H1 (cell line): ENCODE results near the gene RPL28.

ENCODE experiments used
- ATF3 ChIP-seq: IDR thresholded peaks from 2 replicates; pipeline ENCODE4 v1.6.1; 2011; ENCODE audit warnings: low read depth, mild to moderate bottlenecking, low read length; ENCODE audit not compliant: insufficient read depth
- BRCA1 ChIP-seq: IDR thresholded peaks from 2 replicates; pipeline ENCODE4 v1.6.1; 2012; ENCODE audit warnings: low read depth, low read length, improper control_type of control experiment
- CREB1 ChIP-seq: IDR thresholded peaks from 2 replicates; pipeline ENCODE4 v1.6.1; 2012; ENCODE audit warnings: inconsistent platforms
- CTCF ChIP-seq, 3 experiments: IDR thresholded peaks; 1 replicate in 2 of 3; 2 replicates in 1 of 3; pipeline versions ENCODE4 v1.5.1 to v1.6.1; 2011; ENCODE audit warnings: low read length in 3 of 3, mild to moderate bottlenecking in 3 of 3, inconsistent platforms in 2 of 3, low read depth in 1 of 3, moderate library complexity in 1 of 3; ENCODE audit not compliant: insufficient read depth in 1 of 3; ENCODE audit errors: control extremely low read depth in 1 of 3
- GABPA ChIP-seq: IDR thresholded peaks from 2 replicates; pipeline ENCODE4 v1.6.1; 2011; ENCODE audit warnings: mild to moderate bottlenecking, low read length, moderate library complexity, borderline replicate concordance; ENCODE audit not compliant: insufficient read depth
- RAD21 ChIP-seq, 2 experiments: IDR thresholded peaks in 1 of 2; conservative IDR thresholded peaks in 1 of 2; 2 replicates each; pipeline ENCODE4 v1.6.1; 2011; ENCODE audit warnings: low read depth in 2 of 2, low read length in 2 of 2, improper control_type of control experiment in 1 of 2, inconsistent platforms in 1 of 2, mild to moderate bottlenecking in 1 of 2, moderate library complexity in 1 of 2
- SIN3A ChIP-seq, 2 experiments: IDR thresholded peaks in 1 of 2; conservative IDR thresholded peaks in 1 of 2; 2 replicates each; pipeline ENCODE4 v1.6.1; 2011 to 2012; ENCODE audit warnings: low read length in 2 of 2, improper control_type of control experiment in 1 of 2, low read depth in 1 of 2, mild to moderate bottlenecking in 1 of 2

- TF ChIP-seq CTCF (IDR thresholded peaks at IDR 0.05; ENCODE audit: control extremely low read depth in 1 of 3, insufficient read depth in 1 of 3, low read depth in 1 of 3, low read length in 3 of 3) (no peak), GABPA (no peak), CREB1 (no peak), ATF3 (no peak), BRCA1 (no peak), SIN3A (conservative IDR thresholded peaks at IDR 0.05 in 1 of 2, IDR thresholded peaks at IDR 0.05 in 1 of 2; ENCODE audit: low read depth in 1 of 2, low read length in 2 of 2) (no peak), RAD21 (IDR thresholded peaks at IDR 0.05 in 1 of 2, conservative IDR thresholded peaks at IDR 0.05 in 1 of 2; ENCODE audit: low read depth in 2 of 2, low read length in 2 of 2) (no peak)
Observed at GRCh38 chr19:55373993-55374757, 11.6 kb upstream of the RPL28 start.
